HAP-1 (cell line): ENCODE measurements around the gene KIF25.

Experiments
- DNase-seq, 2 experiments: peaks; one replicate each; pipeline ENCODE4 v3.0.0-alpha.2; 2016 to 2020; ENCODE audit warnings: low spot score in 2 of 2
- H3K27me3 ChIP-seq: fragments of 250-450 bp; sonication (Bioruptor Pico); 2 replicates; pipeline ENCODE4 v1.5.1; 2020; ENCODE audit warnings: low read depth, mild to moderate bottlenecking, moderate library complexity
- H3K36me3 ChIP-seq: fragments of 250-450 bp; sonication (Bioruptor Pico); replicated peaks from 2 replicates; pipeline ENCODE4 v1.5.1; 2020; ENCODE audit warnings: mild to moderate bottlenecking
- H3K4me1 ChIP-seq: fragments of 250-450 bp; sonication (Bioruptor Pico); 2 replicates; pipeline ENCODE4 v1.5.1; 2020; ENCODE audit warnings: mild to moderate bottlenecking
- H3K4me3 ChIP-seq: fragments of 250-450 bp; sonication (Bioruptor Pico); 2 replicates; pipeline ENCODE4 v1.5.1; 2020; ENCODE audit warnings: mild to moderate bottlenecking, moderate library complexity
- H3K9me3 ChIP-seq: fragments of 250-450 bp; sonication (Bioruptor Pico); 2 replicates; pipeline ENCODE4 v1.5.1; 2020; ENCODE audit warnings: mild to moderate bottlenecking, moderate library complexity
- in situ Hi-C: fragments of 300-500 bp; cut with MboI; formaldehyde crosslinking; loops from 3 replicates; pipeline ENCODE4 v1.14.3; 2020; ENCODE audit warnings: low sequenced_read_pairs, inconsistent platforms, mixed read lengths

Gene KIF25

GRCh38 chr6:168053086-168053956 is 55.9 kb downstream of the KIF25 start:
- Histone ChIP-seq H3K9me3 (no peaks in the 10 kb centered on the region), H3K4me3 (no peak overlapping the region), H3K27me3 (no peaks in the 10 kb centered on the region), H3K4me1 (no peaks in the 10 kb centered on the region), H3K36me3 (no peaks in the 10 kb centered on the region)
- no peak for DNase-seq
- in situ Hi-C loops = no loop called here

GRCh38 chr6:168053957-168054471 is 56.5 kb downstream of the KIF25 start:
- Histone ChIP-seq H3K4me3 (no peak overlapping the region), H3K27me3 (no peaks in the 10 kb centered on the region), H3K4me1 (no peaks in the 10 kb centered on the region), H3K36me3 (no peaks in the 10 kb centered on the region), H3K9me3 (no peaks in the 10 kb centered on the region)
- no peak for DNase-seq
- in situ Hi-C loops = no loop called here

- DNase-seq = no peak
- no peaks in the 10 kb centered on the region for H3K4me1 ChIP-seq
- H3K36me3 ChIP-seq = no peaks in the 10 kb centered on the region
- no peak overlapping the region for H3K4me3 ChIP-seq
- no peaks in the 10 kb centered on the region for H3K9me3 ChIP-seq
- H3K27me3 ChIP-seq = no peaks in the 10 kb centered on the region
- in situ Hi-C loops = no loop called here
Measured at GRCh38 chr6:168054765-168055560, 57.5 kb downstream of the KIF25 start.

- no peaks in the 10 kb centered on the region for H3K27me3 ChIP-seq
- H3K36me3 ChIP-seq = no peaks in the 10 kb centered on the region
- DNase-seq = no peak
- H3K9me3 ChIP-seq = no peaks in the 10 kb centered on the region
- no peaks in the 10 kb centered on the region for H3K4me1 ChIP-seq
- in situ Hi-C loops = no loop called here
- H3K4me3 ChIP-seq = no peak overlapping the region
Measured at GRCh38 chr6:168055696-168056489, 58.4 kb downstream of the KIF25 start.

- no peak overlapping the region for H3K4me3 ChIP-seq
- H3K4me1 ChIP-seq = no peaks in the 10 kb centered on the region
- in situ Hi-C loops = no loop called here
- H3K9me3 ChIP-seq = no peaks in the 10 kb centered on the region
- no peak for DNase-seq
- H3K36me3 ChIP-seq = no peaks in the 10 kb centered on the region
- no peaks in the 10 kb centered on the region for H3K27me3 ChIP-seq
Measured at GRCh38 chr6:168056892-168057527, 59.5 kb downstream of the KIF25 start.

- H3K9me3 ChIP-seq = no peaks in the 10 kb centered on the region
- H3K36me3 ChIP-seq = no peaks in the 10 kb centered on the region
- DNase-seq = no peak
- in situ Hi-C loops = no loop called here
- no peaks in the 10 kb centered on the region for H3K27me3 ChIP-seq
- H3K4me1 ChIP-seq = no peaks in the 10 kb centered on the region
- no peak overlapping the region for H3K4me3 ChIP-seq
Measured at GRCh38 chr6:168057836-168058235, 60.4 kb downstream of the KIF25 start.

- in situ Hi-C loops = no loop called here
- Histone ChIP-seq H3K9me3 (no peaks in the 10 kb centered on the region), H3K36me3 (no peaks in the 10 kb centered on the region), H3K4me3 (no peak overlapping the region), H3K4me1 (no peaks in the 10 kb centered on the region), H3K27me3 (no peaks in the 10 kb centered on the region)
- no peak for DNase-seq
Measured at GRCh38 chr6:168058691-168059551, 61.5 kb downstream of the KIF25 start.

GRCh38 chr6:168060521-168060931 is 63.1 kb downstream of the KIF25 start:
- Histone ChIP-seq H3K9me3 (no peaks in the 10 kb centered on the region), H3K4me1 (no peaks in the 10 kb centered on the region), H3K36me3 (no peaks in the 10 kb centered on the region), H3K4me3 (no peak overlapping the region), H3K27me3 (no peaks in the 10 kb centered on the region)
- DNase-seq = peak in 1 of 2 experiments; percentile 32
- in situ Hi-C loops = no loop called here

- Histone ChIP-seq H3K9me3 (no peaks in the 10 kb centered on the region), H3K4me1 (no peaks in the 10 kb centered on the region), H3K27me3 (no peaks in the 10 kb centered on the region), H3K4me3 (no peak overlapping the region), H3K36me3 (no peaks in the 10 kb centered on the region)
- in situ Hi-C loops = no loop called here
- DNase-seq = no peak
Measured at GRCh38 chr6:168061269-168062210, 64.1 kb downstream of the KIF25 start.

GRCh38 chr6:168062346-168063289 is 65.1 kb downstream of the KIF25 start:
- no peak for DNase-seq
- no peaks in the 10 kb centered on the region for H3K9me3 ChIP-seq
- in situ Hi-C loops = no loop called here
- H3K4me1 ChIP-seq = no peaks in the 10 kb centered on the region
- no peaks in the 10 kb centered on the region for H3K27me3 ChIP-seq
- H3K36me3 ChIP-seq = no peaks in the 10 kb centered on the region
- H3K4me3 ChIP-seq = no peak overlapping the region

- H3K9me3 ChIP-seq = no peaks in the 10 kb centered on the region
- no peak for DNase-seq
- H3K4me3 ChIP-seq = no peak overlapping the region
- in situ Hi-C loops = no loop called here
- no peaks in the 10 kb centered on the region for H3K36me3 ChIP-seq
- H3K4me1 ChIP-seq = no peaks in the 10 kb centered on the region
- H3K27me3 ChIP-seq = no peaks in the 10 kb centered on the region
Measured at GRCh38 chr6:168063431-168063830, 66.0 kb downstream of the KIF25 start.
